GM18526 (cell line): ENCODE data around the gene PCNT.

Source experiments
- POLR2A ChIP-seq: IDR thresholded peaks from 3 replicates; pipeline ENCODE4 v1.6.1; 2011; ENCODE audit not compliant: insufficient read length; ENCODE audit errors: extremely low read depth

PCNT gene

DNA sequence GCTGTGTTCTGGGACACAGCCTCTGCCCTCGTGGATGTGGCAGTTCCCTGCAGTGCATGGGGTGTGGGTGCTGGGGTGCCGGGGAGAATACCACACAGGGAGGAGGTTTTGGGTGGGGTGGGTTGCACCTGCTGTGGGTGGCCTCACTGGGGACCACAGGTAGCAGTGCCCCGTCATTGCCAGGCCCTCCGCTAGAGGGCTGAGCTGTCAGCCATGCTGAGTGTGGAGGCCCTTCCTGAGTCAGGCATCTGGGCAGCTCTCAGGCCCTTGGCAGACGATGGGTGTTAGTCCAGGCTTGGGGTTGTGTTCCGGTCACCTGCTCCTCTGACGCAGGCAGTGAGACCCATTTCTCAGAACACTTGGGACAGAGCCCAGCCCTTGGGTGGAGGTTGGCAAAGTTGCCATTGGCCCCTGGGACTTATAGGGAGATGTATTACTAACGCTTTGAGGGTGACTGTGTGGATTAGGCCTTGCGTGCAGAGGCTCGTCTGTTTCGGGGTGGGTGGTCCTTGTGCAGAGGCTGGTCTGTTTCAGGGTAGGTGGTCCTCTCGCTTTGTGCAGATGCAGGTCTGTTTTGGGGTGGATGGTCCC is 23.9 kb downstream of the PCNT start:
- TF ChIP-seq POLR2A: no peak

- no peak for TF ChIP-seq POLR2A
Observed at GRCh38 chr21:46349134-46349760, 25.3 kb downstream of the PCNT start.

DNA sequence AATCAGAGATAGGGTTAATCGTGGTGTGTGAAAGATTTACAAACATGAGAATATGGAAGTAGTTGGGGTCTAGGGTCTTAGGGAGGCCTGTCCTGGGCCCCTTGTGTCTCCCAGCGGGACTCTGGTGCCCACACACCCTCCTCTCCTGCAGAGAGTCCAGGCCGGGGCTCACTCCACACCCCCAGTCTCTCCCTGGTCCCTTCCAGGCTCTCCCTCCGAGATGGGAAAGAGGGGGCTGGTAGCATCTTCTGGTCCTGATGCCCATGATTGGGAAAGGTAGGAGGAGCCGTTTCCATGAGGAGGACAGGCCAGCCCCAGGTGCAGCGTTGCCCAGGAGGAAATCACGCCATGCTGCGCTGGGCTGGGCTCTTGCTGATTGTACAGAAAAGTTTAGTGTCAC is 26.6 kb downstream of the PCNT start:
- no peak for TF ChIP-seq POLR2A

DNA sequence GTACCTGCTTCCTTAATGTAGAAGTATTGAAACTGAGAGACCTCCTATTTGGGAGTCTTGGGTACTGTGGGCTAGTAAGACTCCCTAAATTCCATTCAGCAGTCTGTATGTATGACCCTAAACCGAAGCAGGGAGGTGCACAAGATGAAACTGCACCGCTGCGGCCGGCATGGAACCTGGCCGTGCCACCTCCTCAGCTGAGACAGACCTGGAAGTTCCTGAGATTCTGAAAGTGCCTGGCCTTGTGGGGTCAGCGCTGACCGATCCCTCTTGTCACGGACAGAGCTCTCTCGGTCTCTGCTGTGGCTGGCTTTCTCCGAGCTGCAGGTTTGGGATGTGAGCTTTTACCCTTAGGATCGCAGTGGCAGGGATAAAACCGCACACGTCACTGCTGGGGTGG is 27.0 kb downstream of the PCNT start:
- TF ChIP-seq POLR2A: no peak

DNA sequence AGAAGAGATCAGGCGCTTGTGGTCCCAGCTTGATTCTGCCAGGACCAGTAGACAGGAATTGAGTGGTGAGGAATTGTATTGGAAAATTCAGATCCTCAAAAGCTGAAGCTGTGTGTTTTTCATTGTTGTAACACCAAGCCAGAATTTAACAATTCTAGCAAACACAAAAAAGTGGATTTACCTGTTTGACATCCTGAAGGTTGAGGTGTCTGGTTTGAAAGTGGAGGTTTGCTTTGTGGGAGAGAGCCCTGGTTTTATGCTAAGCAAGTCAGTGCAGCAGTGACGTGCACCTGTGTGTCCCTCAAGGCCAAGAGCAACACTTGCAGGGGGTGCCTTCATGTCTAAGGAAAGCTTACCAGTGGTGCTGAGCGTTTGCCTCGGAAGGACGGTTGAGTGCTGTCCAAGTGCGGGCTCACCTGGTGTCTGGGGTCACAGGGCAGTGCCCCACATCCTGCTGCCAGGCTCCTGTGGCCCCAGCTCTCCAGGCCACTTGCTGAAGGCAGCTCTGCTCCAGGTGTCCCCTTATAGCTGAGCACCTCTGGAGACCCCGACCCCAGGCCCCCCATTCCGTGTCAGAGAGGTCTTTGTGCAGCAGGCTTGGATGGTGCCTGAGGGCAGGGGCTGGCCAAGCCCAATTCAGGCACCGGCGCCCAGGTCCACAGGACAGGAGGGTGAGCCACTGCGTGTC is 27.7 kb downstream of the PCNT start:
- no peak for TF ChIP-seq POLR2A

DNA sequence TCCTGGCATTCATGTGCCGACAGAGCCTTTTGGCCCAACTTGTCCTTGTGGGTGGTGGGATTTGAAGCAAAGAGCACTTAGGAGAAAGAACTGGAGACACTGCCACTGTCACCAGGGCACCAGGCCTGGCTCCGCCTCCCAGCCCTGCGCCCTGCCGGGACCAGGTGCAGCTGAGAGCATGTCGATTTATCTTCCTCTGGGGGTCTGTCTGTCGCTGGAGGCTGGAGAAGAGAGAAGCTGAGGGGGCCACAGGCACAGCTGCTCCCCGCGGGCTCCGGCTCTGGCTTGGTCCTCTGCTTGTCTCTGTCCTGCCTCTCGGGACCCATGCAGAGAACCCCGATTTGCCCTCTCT is 28.2 kb downstream of the PCNT start:
- TF ChIP-seq POLR2A: no peak

- TF ChIP-seq POLR2A: no peak
Observed at GRCh38 chr21:46352913-46353312, 29.0 kb downstream of the PCNT start.

GRCh38 chr21:46354046-46354445 is 30.1 kb downstream of the PCNT start:
- no peak for TF ChIP-seq POLR2A

DNA sequence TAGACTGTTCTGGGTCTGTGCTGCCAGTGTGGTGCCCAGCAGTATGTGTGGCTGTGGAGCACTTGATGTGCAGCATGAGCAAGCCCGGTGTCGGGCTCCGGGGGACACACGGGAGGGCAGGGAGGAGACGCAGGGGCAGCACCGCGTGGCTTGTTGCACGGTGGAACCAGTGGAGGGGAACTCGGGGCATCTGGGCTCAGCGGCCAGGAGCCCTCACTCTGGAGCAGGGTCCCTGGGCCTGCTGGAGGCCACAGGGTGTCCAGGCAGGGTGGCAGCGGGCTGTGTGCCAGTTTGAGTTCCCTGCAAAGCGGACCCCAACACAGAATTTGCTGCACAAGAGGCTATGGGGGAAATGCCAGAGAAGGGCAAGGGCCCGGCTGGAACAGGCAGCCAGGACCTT is 30.6 kb downstream of the PCNT start:
- no peak for TF ChIP-seq POLR2A

DNA sequence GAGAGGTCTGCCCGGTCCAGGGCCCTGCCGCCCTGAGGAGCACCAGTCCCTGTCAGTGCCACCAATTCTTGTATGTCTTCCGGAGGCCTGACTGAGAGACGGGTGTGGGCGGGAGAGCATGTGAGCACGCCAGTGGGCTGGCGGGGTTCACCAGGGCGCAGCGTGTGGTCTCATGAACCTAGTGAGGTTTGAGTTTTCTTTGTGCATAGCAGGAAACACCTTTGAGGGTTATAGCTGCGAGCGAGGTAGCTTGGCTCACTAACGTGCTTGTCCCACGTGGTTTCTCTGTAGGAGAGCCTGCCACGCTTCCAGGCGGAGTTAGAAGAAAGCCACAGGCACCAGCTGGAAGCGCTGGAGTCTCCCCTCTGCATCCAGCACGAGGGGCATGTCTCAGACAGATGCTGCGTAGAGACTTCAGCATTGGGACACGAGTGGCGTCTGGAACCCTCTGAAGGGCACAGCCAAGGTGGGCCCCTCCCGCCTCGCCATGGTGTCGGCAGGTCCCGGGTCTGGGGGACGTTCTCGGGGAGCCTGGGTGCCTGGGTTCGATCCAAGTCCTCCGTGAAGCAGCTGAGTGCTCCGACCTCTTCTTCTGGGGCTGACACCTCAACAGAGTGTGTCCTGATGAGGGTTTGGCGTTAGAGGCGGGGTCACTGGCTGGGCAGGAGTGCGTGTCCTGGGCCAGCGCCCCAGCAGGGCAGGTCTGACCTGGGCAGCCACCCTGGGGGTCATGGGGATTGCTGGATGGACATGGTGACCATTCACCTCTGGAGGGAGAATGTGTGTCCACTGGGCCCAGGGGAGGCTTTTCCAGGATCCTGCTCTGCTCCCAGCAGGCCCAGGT is 31.4 kb downstream of the PCNT start:
- TF ChIP-seq POLR2A: no peak

- no peak for TF ChIP-seq POLR2A
Observed at GRCh38 chr21:46356005-46356338, 32.0 kb downstream of the PCNT start.

- TF ChIP-seq POLR2A: no peak
Observed at GRCh38 chr21:46356494-46357334, 32.8 kb downstream of the PCNT start.

GRCh38 chr21:46357335-46357604 is 33.3 kb downstream of the PCNT start:
- TF ChIP-seq POLR2A: no peak

DNA sequence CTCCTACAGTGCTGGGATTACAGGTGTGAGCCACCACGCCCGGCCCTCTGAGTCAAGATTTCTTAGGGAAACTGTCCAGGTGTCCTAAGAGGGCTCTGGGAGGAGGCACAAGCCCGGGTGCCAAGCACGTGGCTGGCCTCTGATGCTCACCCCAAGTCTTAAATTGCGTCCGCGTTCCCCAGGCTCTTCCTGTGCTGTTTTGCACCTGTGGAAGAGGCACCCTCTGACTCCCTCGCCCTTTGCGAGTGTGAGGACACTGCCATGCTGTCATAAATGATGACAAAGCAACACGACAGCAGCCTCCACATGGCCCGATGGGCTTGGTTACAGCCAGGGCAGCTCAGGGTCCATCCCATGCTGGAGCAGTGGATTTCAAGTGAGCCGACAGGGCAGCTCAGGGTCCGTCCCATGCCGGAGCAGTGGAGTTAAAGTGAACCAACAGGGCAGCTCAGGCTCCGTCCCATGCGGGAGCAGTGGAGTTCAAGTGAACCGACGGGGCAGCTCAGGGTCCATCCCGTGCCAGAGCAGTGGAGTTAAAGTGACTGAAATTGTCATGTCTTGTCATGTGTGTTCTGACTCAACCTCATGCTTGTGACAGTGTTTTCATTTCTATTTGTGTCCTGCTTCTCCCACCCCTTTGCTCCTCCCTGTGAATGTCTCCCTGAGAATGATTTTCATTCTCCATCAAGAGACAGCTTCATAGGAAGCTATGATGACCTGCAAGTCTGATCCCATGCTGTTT is 33.9 kb downstream of the PCNT start:
- TF ChIP-seq POLR2A: no peak

GRCh38 chr21:46361176-46361575 is 37.2 kb downstream of the PCNT start:
- TF ChIP-seq POLR2A: no peak
